ENCODE data around the gene SPI1. TPM values are rescaled to one million over a fixed set of nuclear protein-coding genes. Genes with fewer than 3 reads are reported as not detected.

SPI1 gene
- total and polyA plus RNA-seq, 4 donors: 7.9 to 12.9 (median 9.7) TPM

- peaks cover 6% of the 10 kb centered on the region for H3K4me1 ChIP-seq (ENCODE audit: control insufficient read depth, insufficient read depth, low read length)
- 84% methylated on average over 28 of the region's 28 CpGs for WGBS (ENCODE audit: insufficient coverage)
These were observed 10.6 kb upstream of the SPI1 start for GRCh38 chr11:47388697-47389576.

GRCh38 chr11:47387944-47388696, 9.8 kb upstream of the SPI1 start:
- no peaks in the 10 kb centered on the region for H3K36me3 ChIP-seq (ENCODE audit: control insufficient read depth, insufficient read depth, low read length)
- no peaks in the 10 kb centered on the region for H3K4me1 ChIP-seq (ENCODE audit: control insufficient read depth, insufficient read depth, low read length)
- H3K27ac ChIP-seq (ENCODE audit: low read depth, low read length): no peak overlapping the region
- no peaks in the 10 kb centered on the region for H3K27me3 ChIP-seq (ENCODE audit: control insufficient read depth, insufficient read depth, low read length)
- no peak for DNase-seq (ENCODE audit: low read depth in 4 of 6, low spot score in 6 of 6)
- no peaks in the 10 kb centered on the region for H3K9me3 ChIP-seq (ENCODE audit: control insufficient read depth, insufficient read depth, low read length)
- H3K4me3 ChIP-seq (ENCODE audit: low read depth, low read length): no peak overlapping the region
- WGBS (ENCODE audit: insufficient coverage): 74% methylated on average over 13 of the region's 13 CpGs

More at GRCh38 chr11:47388697-47389576, 10.6 kb upstream of the SPI1 start:
- Histone ChIP-seq H3K36me3 (ENCODE audit: control insufficient read depth, insufficient read depth, low read length) (no peaks in the 10 kb centered on the region), H3K27me3 (ENCODE audit: control insufficient read depth, insufficient read depth, low read length) (no peaks in the 10 kb centered on the region), H3K27ac (ENCODE audit: low read depth, low read length) (no peak overlapping the region), H3K9me3 (ENCODE audit: control insufficient read depth, insufficient read depth, low read length) (no peaks in the 10 kb centered on the region), H3K4me3 (ENCODE audit: low read depth, low read length) (no peak overlapping the region)
- DNase-seq (ENCODE audit: low read depth in 4 of 6, low spot score in 6 of 6): no peak

GRCh38 chr11:47384498-47384897, 6.2 kb upstream of the SPI1 start:
- no peak overlapping the region for H3K27ac ChIP-seq (ENCODE audit: low read depth, low read length)
- H3K4me3 ChIP-seq (ENCODE audit: low read depth, low read length): no peak overlapping the region
- DNase-seq (ENCODE audit: low read depth in 4 of 6, low spot score in 6 of 6): no peak
- H3K27me3 ChIP-seq (ENCODE audit: control insufficient read depth, insufficient read depth, low read length): no peaks in the 10 kb centered on the region
- H3K36me3 ChIP-seq (ENCODE audit: control insufficient read depth, insufficient read depth, low read length): no peaks in the 10 kb centered on the region
- no peaks in the 10 kb centered on the region for H3K4me1 ChIP-seq (ENCODE audit: control insufficient read depth, insufficient read depth, low read length)
- no CpG with 5 or more reads among the region's 4 CpGs for WGBS (ENCODE audit: insufficient coverage)
- no peaks in the 10 kb centered on the region for H3K9me3 ChIP-seq (ENCODE audit: control insufficient read depth, insufficient read depth, low read length)

GRCh38 chr11:47383071-47383470, 4.7 kb upstream of the SPI1 start:
- Histone ChIP-seq H3K4me1 (ENCODE audit: control insufficient read depth, insufficient read depth, low read length) (no peaks in the 10 kb centered on the region), H3K9me3 (ENCODE audit: control insufficient read depth, insufficient read depth, low read length) (no peaks in the 10 kb centered on the region), H3K36me3 (ENCODE audit: control insufficient read depth, insufficient read depth, low read length) (no peaks in the 10 kb centered on the region), H3K27me3 (ENCODE audit: control insufficient read depth, insufficient read depth, low read length) (no peaks in the 10 kb centered on the region), H3K27ac (ENCODE audit: low read depth, low read length) (no peak overlapping the region), H3K4me3 (ENCODE audit: low read depth, low read length) (no peak overlapping the region)
- DNase-seq (ENCODE audit: low read depth in 4 of 6, low spot score in 6 of 6): no peak
- 48% methylated on average over 1 of the region's 4 CpGs for WGBS (ENCODE audit: insufficient coverage)

GRCh38 chr11:47380078-47380477, 1.7 kb upstream of the SPI1 start:
- Histone ChIP-seq H3K36me3 (ENCODE audit: control insufficient read depth, insufficient read depth, low read length) (no peaks in the 10 kb centered on the region), H3K9me3 (ENCODE audit: control insufficient read depth, insufficient read depth, low read length) (no peaks in the 10 kb centered on the region), H3K27ac (ENCODE audit: low read depth, low read length) (no peak overlapping the region), H3K4me1 (ENCODE audit: control insufficient read depth, insufficient read depth, low read length) (no peaks in the 10 kb centered on the region), H3K27me3 (ENCODE audit: control insufficient read depth, insufficient read depth, low read length) (no peaks in the 10 kb centered on the region), H3K4me3 (ENCODE audit: low read depth, low read length) (no peak overlapping the region)
- 92% methylated on average over 1 of the region's 2 CpGs for WGBS (ENCODE audit: insufficient coverage)
- DNase-seq (ENCODE audit: low read depth in 4 of 6, low spot score in 6 of 6): no peak

GRCh38 chr11:47379317-47379716, 970 bp upstream of the SPI1 start:
- 97% methylated on average over 2 of the region's 2 CpGs for WGBS (ENCODE audit: insufficient coverage)
- no peak for DNase-seq (ENCODE audit: low read depth in 4 of 6, low spot score in 6 of 6)
- no peak overlapping the region for H3K4me3 ChIP-seq (ENCODE audit: low read depth, low read length)
- no peaks in the 10 kb centered on the region for H3K27me3 ChIP-seq (ENCODE audit: control insufficient read depth, insufficient read depth, low read length)
- H3K9me3 ChIP-seq (ENCODE audit: control insufficient read depth, insufficient read depth, low read length): no peaks in the 10 kb centered on the region
- H3K4me1 ChIP-seq (ENCODE audit: control insufficient read depth, insufficient read depth, low read length): peaks cover 3% of the 10 kb centered on the region
- no peak overlapping the region for H3K27ac ChIP-seq (ENCODE audit: low read depth, low read length)
- H3K36me3 ChIP-seq (ENCODE audit: control insufficient read depth, insufficient read depth, low read length): no peaks in the 10 kb centered on the region

GRCh38 chr11:47378836-47379170, 456 bp upstream of the SPI1 start:
- H3K27me3 ChIP-seq (ENCODE audit: control insufficient read depth, insufficient read depth, low read length): no peaks in the 10 kb centered on the region
- peaks cover 8% of the 10 kb centered on the region for H3K4me1 ChIP-seq (ENCODE audit: control insufficient read depth, insufficient read depth, low read length)
- no peak overlapping the region for H3K4me3 ChIP-seq (ENCODE audit: low read depth, low read length)
- H3K27ac ChIP-seq (ENCODE audit: low read depth, low read length): no peak overlapping the region
- no peak for DNase-seq (ENCODE audit: low read depth in 4 of 6, low spot score in 6 of 6)
- no peaks in the 10 kb centered on the region for H3K36me3 ChIP-seq (ENCODE audit: control insufficient read depth, insufficient read depth, low read length)
- H3K9me3 ChIP-seq (ENCODE audit: control insufficient read depth, insufficient read depth, low read length): no peaks in the 10 kb centered on the region

GRCh38 chr11:47377571-47378009, 757 bp downstream of the SPI1 start:
- no peaks in the 10 kb centered on the region for H3K36me3 ChIP-seq (ENCODE audit: control insufficient read depth, insufficient read depth, low read length)
- H3K27me3 ChIP-seq (ENCODE audit: control insufficient read depth, insufficient read depth, low read length): no peaks in the 10 kb centered on the region
- no peak overlapping the region for H3K27ac ChIP-seq (ENCODE audit: low read depth, low read length)
- no peak for DNase-seq (ENCODE audit: low read depth in 4 of 6, low spot score in 6 of 6)
- H3K4me1 ChIP-seq (ENCODE audit: control insufficient read depth, insufficient read depth, low read length): peaks cover 9% of the 10 kb centered on the region
- WGBS (ENCODE audit: insufficient coverage): 77% methylated on average over 5 of the region's 5 CpGs
- peak overlapping the region; percentile 12 for H3K4me3 ChIP-seq (ENCODE audit: low read depth, low read length)
- no peaks in the 10 kb centered on the region for H3K9me3 ChIP-seq (ENCODE audit: control insufficient read depth, insufficient read depth, low read length)

- Histone ChIP-seq H3K27me3 (ENCODE audit: control insufficient read depth, insufficient read depth, low read length) (no peaks in the 10 kb centered on the region), H3K27ac (ENCODE audit: low read depth, low read length) (no peak overlapping the region)
- WGBS (ENCODE audit: insufficient coverage): 61% methylated on average over 12 of the region's 14 CpGs
These were observed 1.6 kb downstream of the SPI1 start for GRCh38 chr11:47376525-47377371.

More at GRCh38 chr11:47376525-47377371, 1.6 kb downstream of the SPI1 start:
- no peaks in the 10 kb centered on the region for H3K36me3 ChIP-seq (ENCODE audit: control insufficient read depth, insufficient read depth, low read length)
- H3K4me1 ChIP-seq (ENCODE audit: control insufficient read depth, insufficient read depth, low read length): peaks cover 9% of the 10 kb centered on the region
- no peaks in the 10 kb centered on the region for H3K9me3 ChIP-seq (ENCODE audit: control insufficient read depth, insufficient read depth, low read length)
- DNase-seq (ENCODE audit: low read depth in 4 of 6, low spot score in 6 of 6): no peak
- H3K4me3 ChIP-seq (ENCODE audit: low read depth, low read length): no peak overlapping the region

All from spinal cord (tissue), 10 donors.